Urothelium cell line (cell line): Measurements from ENCODE around the gene PSMB8.

Experiments
- DNase-seq: peaks from one replicate; pipeline ENCODE4 v3.0.0; 2011; ENCODE audit warnings: low spot score, mixed read lengths
- FAIRE-seq: peaks from 2 replicates; lab custom pipeline; 2011; peaks lifted over from hg19 to GRCh38; lab: Jason Lieb, UNC

Gene PSMB8

DNA sequence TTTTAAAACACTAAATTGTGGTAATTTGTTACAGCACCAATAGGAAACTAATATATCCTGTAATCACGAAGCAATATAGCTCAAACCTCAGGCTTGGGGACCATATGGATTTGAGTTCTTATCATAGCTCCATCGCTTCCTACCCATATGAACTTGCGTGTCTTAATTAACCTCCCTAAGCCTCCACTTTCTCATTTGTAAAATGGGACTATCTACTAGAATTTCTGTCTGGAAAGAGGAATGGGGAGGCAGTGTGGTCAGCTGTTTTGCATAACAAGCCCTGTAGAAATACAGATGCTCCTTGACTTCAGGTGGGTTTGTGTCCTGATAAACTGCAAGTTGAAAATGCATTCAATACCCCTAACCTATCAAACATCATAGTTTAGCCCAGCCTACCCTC is 44.1 kb downstream of the PSMB8 start:
- FAIRE-seq: no peak

DNA sequence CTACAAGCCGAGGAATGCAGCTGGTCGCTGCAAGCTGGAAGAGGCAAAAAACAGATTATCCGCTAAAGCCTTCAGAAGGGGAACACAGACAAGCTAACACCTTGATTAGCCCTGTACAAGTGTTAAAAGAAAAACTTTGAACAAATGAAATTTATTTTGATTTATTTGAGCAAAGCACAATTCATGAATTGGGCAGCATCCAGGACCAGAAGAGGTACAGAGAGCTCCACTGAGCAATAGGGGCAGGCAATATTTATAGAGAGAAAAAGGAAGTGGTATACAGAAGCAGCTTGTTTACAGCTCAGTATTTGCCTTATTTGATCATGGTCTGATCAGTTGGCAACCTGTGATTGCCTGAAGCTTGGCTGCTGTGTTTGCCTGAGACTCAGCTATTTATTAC is 44.7 kb downstream of the PSMB8 start:
- FAIRE-seq: no peak
- DNase-seq: no peak

More for the DNA sequence above, 44.1 kb downstream of the PSMB8 start:
- DNase-seq: no peak

DNA sequence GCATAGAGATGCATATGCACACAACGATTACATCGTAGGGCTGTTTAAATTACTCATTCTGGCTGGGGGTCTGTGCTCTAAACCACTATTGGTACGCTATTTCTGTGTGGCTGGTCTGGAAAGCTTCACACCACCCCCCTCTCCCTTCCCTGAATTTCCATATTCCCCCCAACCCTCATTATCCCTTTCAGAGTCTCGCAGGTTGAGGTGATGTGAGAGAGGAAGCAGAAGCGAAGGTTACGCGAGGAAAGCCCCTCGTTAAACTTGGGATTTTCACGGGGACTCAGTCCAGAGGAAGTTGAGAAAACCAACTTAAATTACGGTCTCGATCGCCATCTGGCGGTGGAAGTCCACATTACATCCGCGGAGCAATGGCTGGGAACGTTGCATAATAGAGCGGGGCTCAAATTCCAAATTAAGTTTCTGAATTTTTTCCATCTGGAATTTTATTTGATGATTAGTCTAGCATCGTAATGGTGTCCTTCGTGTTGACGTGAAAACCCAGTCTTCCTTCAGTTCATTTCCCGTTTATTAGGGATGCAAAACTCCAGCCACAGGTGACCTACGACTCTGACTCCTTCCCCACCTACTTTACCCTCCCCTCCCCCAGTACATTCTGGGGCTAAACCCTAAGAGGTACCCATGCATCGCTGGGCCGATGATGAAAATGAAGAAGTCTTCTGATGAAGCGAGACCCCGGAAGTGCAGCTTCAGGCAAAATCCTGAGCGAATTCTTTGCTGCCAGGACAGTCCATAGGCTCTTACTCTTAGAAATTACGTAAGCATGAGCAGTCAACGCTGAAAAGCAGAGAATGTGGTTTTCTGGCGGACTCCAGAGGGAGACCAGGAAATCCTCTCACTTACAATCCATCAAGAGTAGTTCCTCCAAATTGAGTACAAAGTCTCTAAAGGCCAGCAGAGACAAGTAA is 46.7 kb downstream of the PSMB8 start:
- DNase-seq (peak; percentile 68), FAIRE-seq (no peak)

GRCh38 chr6:32794510-32794909 is 49.3 kb downstream of the PSMB8 start:
- DNase-seq: no peak
- no peak for FAIRE-seq

DNA sequence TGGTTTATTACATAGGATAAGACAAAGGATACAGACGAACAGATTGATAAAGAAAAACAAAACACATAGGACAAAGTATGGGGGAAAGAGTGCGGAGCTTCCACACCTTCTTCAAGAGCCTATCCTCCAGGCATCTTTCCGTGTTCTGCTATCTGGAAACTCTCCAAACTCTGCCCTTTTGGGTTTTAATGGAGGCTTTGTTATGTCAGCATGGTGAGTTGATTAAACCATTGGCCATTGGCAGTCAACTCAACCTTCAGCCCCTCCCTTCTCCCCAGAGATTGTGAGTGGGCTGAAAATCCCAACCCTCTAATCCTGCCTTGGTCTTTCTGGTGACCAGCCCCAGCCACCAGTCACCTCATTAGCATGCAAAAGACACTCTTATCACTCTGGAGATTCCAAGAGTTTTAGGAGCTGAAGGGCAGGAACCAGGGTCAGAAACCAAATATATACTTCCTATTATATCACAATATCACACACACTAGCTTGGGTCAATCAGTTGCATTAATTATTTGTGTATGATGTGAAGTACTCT is 50.9 kb downstream of the PSMB8 start:
- no peak for DNase-seq
- FAIRE-seq: no peak
